PFSK-1 (cell line): Measurements from ENCODE around the gene SERINC3.

Experiments
- FOXP2 ChIP-seq: optimal IDR thresholded peaks from 2 replicates; pipeline ENCODE3; 2011; ENCODE audit warnings: borderline replicate concordance, control low read depth, inconsistent platforms; ENCODE audit not compliant: insufficient read depth; ENCODE audit errors: extremely low read length, extremely low read depth
- POLR2AphosphoS5 ChIP-seq: IDR thresholded peaks from 2 replicates; pipeline ENCODE4 v1.6.1; 2012; ENCODE audit warnings: low read depth, mild to moderate bottlenecking, control low read depth, low read length, moderate library complexity
- REST ChIP-seq, 2 experiments: IDR thresholded peaks; 2 replicates each; pipeline versions ENCODE4 v1.6.1 to v1.8.0; 2011 to 2012; ENCODE audit warnings: low read depth in 2 of 2, low read length in 2 of 2, control low read depth in 1 of 2, inconsistent platforms in 1 of 2, mild to moderate bottlenecking in 1 of 2, moderate library complexity in 1 of 2; ENCODE audit not compliant: insufficient read depth in 1 of 2
- SIN3A ChIP-seq: IDR thresholded peaks from 2 replicates; pipeline ENCODE4 v1.6.1; 2012; ENCODE audit warnings: mild to moderate bottlenecking, low read length, moderate library complexity, borderline replicate concordance; ENCODE audit not compliant: insufficient read depth
- TAF1 ChIP-seq: IDR thresholded peaks from 2 replicates; pipeline ENCODE4 v1.6.1; 2012; ENCODE audit warnings: low read length, control low read depth, borderline replicate concordance; ENCODE audit not compliant: insufficient read depth

- TF ChIP-seq POLR2AphosphoS5 (no peak), REST (IDR thresholded peaks at IDR 0.05; ENCODE audit: insufficient read depth in 1 of 2, low read depth in 2 of 2, low read length in 2 of 2) (no peak), TAF1 (no peak), SIN3A (no peak), FOXP2 (no peak)
Measured at GRCh38 chr20:44536175-44536574, 14.3 kb upstream of the SERINC3 start.
